IPS-15b (cell line): ENCODE results near the gene CDK9.

Experiments
- H3K27me3 ChIP-seq: one replicate; pipeline ENCODE4 v1.6.1; 2013; ENCODE audit warnings: low read length; ENCODE audit not compliant: control insufficient read depth, insufficient read depth
- H3K36me3 ChIP-seq: one replicate; pipeline ENCODE4 v1.6.1; 2013; ENCODE audit warnings: low read length; ENCODE audit not compliant: control insufficient read depth, insufficient read depth
- H3K4me1 ChIP-seq: one replicate; pipeline ENCODE4 v1.6.1; 2013; ENCODE audit warnings: mild to moderate bottlenecking, low read length; ENCODE audit not compliant: control insufficient read depth, insufficient read depth
- H3K4me3 ChIP-seq: one replicate; pipeline ENCODE4 v1.5.1; 2013; ENCODE audit warnings: low read depth, low read length
- H3K9ac ChIP-seq: one replicate; pipeline ENCODE4 v1.6.1; 2013; ENCODE audit warnings: low read depth, mild to moderate bottlenecking, low read length
- H3K9me3 ChIP-seq: one replicate; pipeline ENCODE4 v1.6.1; 2013; ENCODE audit warnings: mild to moderate bottlenecking, low read length; ENCODE audit not compliant: control insufficient read depth, insufficient read depth

Gene CDK9

DNA sequence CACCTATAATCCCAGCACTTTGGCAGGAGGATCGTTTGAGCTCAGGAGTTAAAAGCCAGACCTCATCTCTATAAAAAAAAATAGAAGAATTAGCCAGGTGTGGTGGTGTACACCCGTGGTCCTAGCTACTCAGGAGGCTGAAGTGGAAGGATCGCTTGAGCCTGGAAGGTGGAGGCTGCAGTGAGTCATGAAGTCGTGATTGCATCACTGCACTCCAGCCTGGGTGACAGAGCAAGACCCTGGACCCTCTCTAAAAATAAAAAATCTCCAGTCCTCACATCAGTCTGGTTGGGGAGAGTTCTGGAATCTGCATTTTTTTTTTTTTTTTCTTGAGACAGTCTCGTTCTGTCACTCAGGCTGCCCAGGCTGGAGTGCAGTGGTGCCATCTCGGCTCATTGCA, 26.2 kb downstream of the CDK9 start:
- Histone ChIP-seq H3K9ac (no peak overlapping the region), H3K27me3 (no peaks in the 10 kb centered on the region), H3K4me1 (no peaks in the 10 kb centered on the region), H3K9me3 (no peaks in the 10 kb centered on the region), H3K4me3 (no peak overlapping the region), H3K36me3 (peaks cover 32% of the 10 kb centered on the region)

DNA sequence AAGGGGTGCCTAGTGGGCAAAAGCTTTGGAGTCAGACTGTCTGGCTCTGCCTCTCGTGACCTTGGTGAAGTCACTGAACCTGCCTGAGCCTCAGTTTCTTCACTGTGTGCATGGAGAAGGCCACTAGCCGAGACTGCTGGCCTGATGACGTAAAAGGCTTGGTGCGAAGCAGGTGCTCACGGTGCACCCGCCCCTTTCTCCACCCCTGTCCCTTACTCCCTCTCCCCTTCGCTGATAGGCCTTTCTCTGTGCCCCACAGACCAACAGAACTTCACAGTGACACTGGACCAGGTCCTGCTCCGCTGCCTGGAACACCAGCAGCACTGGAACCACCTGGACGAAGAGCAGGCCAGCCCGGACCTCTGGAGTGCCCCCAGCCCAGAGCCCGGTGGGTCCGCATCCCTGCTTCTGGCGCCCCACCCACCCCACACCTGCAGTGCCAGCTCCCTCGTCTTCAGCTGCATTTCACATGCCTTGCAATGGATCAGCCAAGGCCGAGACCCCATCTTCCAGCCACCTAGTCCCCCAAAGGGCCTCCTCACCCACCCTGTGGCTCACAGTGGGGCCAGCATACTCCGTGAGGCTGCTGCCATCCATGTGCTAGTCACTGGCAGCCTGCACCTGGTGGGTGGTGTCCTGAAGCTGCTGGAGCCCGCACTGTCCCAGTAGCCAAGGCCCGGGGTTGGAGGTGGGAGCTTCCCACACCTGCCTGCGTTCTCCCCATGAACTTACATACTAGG, 27.3 kb downstream of the CDK9 start:
- Histone ChIP-seq H3K9ac (no peak overlapping the region), H3K9me3 (no peaks in the 10 kb centered on the region), H3K4me3 (no peak overlapping the region), H3K36me3 (peaks cover 30% of the 10 kb centered on the region), H3K27me3 (no peaks in the 10 kb centered on the region), H3K4me1 (no peaks in the 10 kb centered on the region)

- no peaks in the 10 kb centered on the region for H3K9me3 ChIP-seq
- H3K4me1 ChIP-seq = no peaks in the 10 kb centered on the region
- H3K27me3 ChIP-seq = no peaks in the 10 kb centered on the region
- peaks cover 30% of the 10 kb centered on the region for H3K36me3 ChIP-seq
- H3K4me3 ChIP-seq = no peak overlapping the region
- no peak overlapping the region for H3K9ac ChIP-seq
These were observed 27.9 kb downstream of the CDK9 start for GRCh38 chr9:127813686-127814226.

- H3K4me1 ChIP-seq = no peaks in the 10 kb centered on the region
These were observed 29.0 kb downstream of the CDK9 start for GRCh38 chr9:127814619-127815511.

GRCh38 chr9:127815512-127816361, 29.9 kb downstream of the CDK9 start:
- Histone ChIP-seq H3K4me1 (no peaks in the 10 kb centered on the region), H3K36me3 (peaks cover 24% of the 10 kb centered on the region), H3K27me3 (no peaks in the 10 kb centered on the region), H3K9ac (no peak overlapping the region), H3K4me3 (no peak overlapping the region), H3K9me3 (no peaks in the 10 kb centered on the region)

More at GRCh38 chr9:127814619-127815511, 29.0 kb downstream of the CDK9 start:
- no peak overlapping the region for H3K4me3 ChIP-seq
- no peaks in the 10 kb centered on the region for H3K27me3 ChIP-seq
- H3K9me3 ChIP-seq = no peaks in the 10 kb centered on the region
- H3K36me3 ChIP-seq = peaks cover 30% of the 10 kb centered on the region
- no peak overlapping the region for H3K9ac ChIP-seq

DNA sequence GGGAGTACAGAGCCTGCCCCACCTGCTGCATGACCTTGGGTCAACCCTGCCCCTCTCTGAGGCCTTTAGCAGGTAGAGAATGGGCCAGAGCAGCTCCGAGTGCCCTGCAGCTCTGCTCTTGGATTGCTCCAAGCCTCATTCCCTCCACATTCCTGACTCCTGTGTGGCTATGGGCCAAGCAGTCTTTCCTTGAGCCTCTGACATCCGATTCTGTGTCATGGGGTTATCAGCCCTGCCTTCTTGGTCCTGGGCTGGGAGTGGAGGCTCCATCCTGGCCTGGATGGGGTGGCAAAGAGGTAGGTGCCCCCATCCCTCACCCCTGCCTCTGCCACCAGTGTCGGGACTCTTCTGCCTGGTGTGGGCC, 30.5 kb downstream of the CDK9 start:
- H3K9ac ChIP-seq = no peak overlapping the region
- no peaks in the 10 kb centered on the region for H3K4me1 ChIP-seq
- H3K9me3 ChIP-seq = no peaks in the 10 kb centered on the region
- H3K27me3 ChIP-seq = no peaks in the 10 kb centered on the region
- no peak overlapping the region for H3K4me3 ChIP-seq
- peaks cover 23% of the 10 kb centered on the region for H3K36me3 ChIP-seq

DNA sequence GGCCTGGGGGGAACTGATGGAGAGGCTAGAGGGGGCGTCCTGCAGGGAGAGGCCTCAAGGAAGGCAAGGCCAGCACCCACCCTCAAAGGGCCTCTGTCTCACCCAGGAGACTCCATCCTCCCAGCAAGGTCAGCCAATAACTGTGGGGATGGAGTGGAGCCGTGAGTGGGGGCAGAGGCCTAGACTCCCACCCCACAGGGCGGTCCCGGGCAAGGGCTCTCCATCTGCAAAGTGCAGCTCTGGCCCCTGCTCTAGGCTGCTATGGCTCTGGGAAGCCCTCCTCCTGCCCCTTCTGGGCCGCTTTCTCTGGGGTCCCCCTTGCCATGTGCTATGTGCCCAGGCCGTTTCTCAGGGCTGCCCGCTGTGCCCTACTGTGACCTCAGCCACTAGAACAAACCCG, 30.9 kb downstream of the CDK9 start:
- H3K36me3 ChIP-seq = peaks cover 23% of the 10 kb centered on the region
- no peak overlapping the region for H3K9ac ChIP-seq
- no peaks in the 10 kb centered on the region for H3K4me1 ChIP-seq
- H3K4me3 ChIP-seq = no peak overlapping the region
- H3K9me3 ChIP-seq = no peaks in the 10 kb centered on the region
- H3K27me3 ChIP-seq = no peaks in the 10 kb centered on the region

DNA sequence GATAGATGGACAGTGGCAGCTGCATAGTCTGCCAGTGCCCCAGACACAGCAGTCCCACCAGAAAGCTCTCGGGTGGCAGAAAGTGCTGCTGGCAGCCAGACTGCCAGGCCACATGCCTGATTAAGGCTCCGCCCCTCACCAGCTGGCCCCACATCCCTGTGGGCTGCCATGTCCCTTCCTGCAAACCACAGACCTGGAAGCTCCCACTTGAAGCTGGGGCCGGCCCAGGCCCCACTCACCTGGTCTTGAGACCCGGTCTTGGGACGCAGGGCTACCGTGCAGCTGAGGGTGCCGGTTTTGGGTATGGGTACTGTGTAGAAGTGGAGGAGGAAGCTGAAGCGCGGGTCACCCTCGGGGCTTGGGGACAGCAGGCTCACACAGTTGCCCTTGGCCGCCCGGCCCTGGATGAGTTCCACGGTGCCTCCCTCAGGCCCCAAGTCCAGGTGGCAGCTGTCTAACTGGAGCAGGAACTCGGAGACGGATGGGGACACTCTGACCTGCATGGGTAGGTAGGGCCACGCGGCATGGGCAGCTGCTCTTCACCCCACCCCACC, 32.1 kb downstream of the CDK9 start:
- no peak overlapping the region for H3K4me3 ChIP-seq
- no peak overlapping the region for H3K9ac ChIP-seq
- peaks cover 13% of the 10 kb centered on the region for H3K36me3 ChIP-seq
- H3K27me3 ChIP-seq = no peaks in the 10 kb centered on the region
- H3K4me1 ChIP-seq = no peaks in the 10 kb centered on the region
- H3K9me3 ChIP-seq = no peaks in the 10 kb centered on the region

GRCh38 chr9:127818574-127818973, 32.7 kb downstream of the CDK9 start:
- Histone ChIP-seq H3K36me3 (peaks cover 7% of the 10 kb centered on the region), H3K27me3 (no peaks in the 10 kb centered on the region), H3K4me1 (no peaks in the 10 kb centered on the region), H3K4me3 (no peak overlapping the region), H3K9ac (no peak overlapping the region), H3K9me3 (no peaks in the 10 kb centered on the region)

- peaks cover 2% of the 10 kb centered on the region for H3K4me1 ChIP-seq
- H3K4me3 ChIP-seq = no peak overlapping the region
- no peaks in the 10 kb centered on the region for H3K9me3 ChIP-seq
- H3K27me3 ChIP-seq = peaks cover 13% of the 10 kb centered on the region
- no peaks in the 10 kb centered on the region for H3K36me3 ChIP-seq
- H3K9ac ChIP-seq = no peak overlapping the region
These were observed 36.3 kb downstream of the CDK9 start for GRCh38 chr9:127822108-127822507.
